A673 (cell line): Measurements from ENCODE around the gene PHYH. TPM values are rescaled to one million over a fixed set of nuclear protein-coding genes. Genes with fewer than 3 reads are reported as not detected.

Experiments
- BruUV-seq: library from RNA; stranded (reverse); fragments of 400-500 nt; replicated peaks from 2 replicates; lab custom pipeline; 2021; lab: Mats Ljungman, UMichigan
- CTCF ChIA-PET: fragments of 300-600 bp; sonication (Branson Sonifier 250); formaldehyde crosslinking; loops from one replicate; lab custom pipeline; 2022; ENCODE audit warnings: antibody characterized with exemption; lab: Charles Lee
- POLR2A ChIA-PET: fragments of 300-600 bp; sonication (Branson Sonifier 250); formaldehyde crosslinking; loops from one replicate; lab custom pipeline; 2022; ENCODE audit warnings: antibody characterized with exemption; ENCODE audit not compliant: low non-redundant PET; lab: Charles Lee
- DNase-seq: peaks from one replicate; pipeline ENCODE4 v3.0.0-alpha.2; 2015; ENCODE audit warnings: low spot score
- H3K27ac ChIP-seq: fragments of 200-600 bp; sonication (generic); 2 replicates; pipeline ENCODE4 v1.5.1; 2016; ENCODE audit warnings: mixed run types, low read depth, mild to moderate bottlenecking, mixed read lengths, antibody characterized with exemption, low read length; ENCODE audit not compliant: poor library complexity, severe bottlenecking
- H3K27me3 ChIP-seq: fragments of 200-600 bp; sonication (generic); replicated peaks from 2 replicates; pipeline ENCODE4 v1.6.1; 2017; ENCODE audit warnings: mixed run types, low read depth, mild to moderate bottlenecking, mixed read lengths, antibody characterized with exemption, low read length; ENCODE audit not compliant: insufficient read depth, poor library complexity
- H3K36me3 ChIP-seq: fragments of 200-600 bp; sonication (generic); 2 replicates; pipeline ENCODE4 v1.6.1; 2016; ENCODE audit warnings: mixed run types, mild to moderate bottlenecking, mixed read lengths, antibody characterized with exemption, low read length; ENCODE audit not compliant: insufficient read depth, poor library complexity, severe bottlenecking
- H3K4me1 ChIP-seq: fragments of 200-600 bp; sonication (generic); 2 replicates; pipeline ENCODE4 v1.6.1; 2017; ENCODE audit warnings: mixed run types, mild to moderate bottlenecking, mixed read lengths, antibody characterized with exemption, low read length; ENCODE audit not compliant: insufficient read depth, poor library complexity, severe bottlenecking
- H3K4me3 ChIP-seq: fragments of 200-600 bp; sonication (generic); 2 replicates; pipeline ENCODE4 v1.5.1; 2016; ENCODE audit warnings: low read depth, mixed run types, mild to moderate bottlenecking, mixed read lengths, low read length; ENCODE audit not compliant: poor library complexity, severe bottlenecking
- H3K9me3 ChIP-seq: fragments of 200-600 bp; sonication (generic); 2 replicates; pipeline ENCODE4 v1.6.1; 2016; ENCODE audit warnings: mixed run types, low read depth, mild to moderate bottlenecking, mixed read lengths, antibody characterized with exemption, low read length; ENCODE audit not compliant: poor library complexity, severe bottlenecking
- EZH2 ChIP-seq: fragments of 200-600 bp; sonication (generic); IDR thresholded peaks from 2 replicates; pipeline ENCODE4 v1.6.1; 2017; ENCODE audit warnings: borderline replicate concordance, low read depth, mild to moderate bottlenecking, mixed read lengths, antibody characterized with exemption, low read length; ENCODE audit not compliant: poor library complexity, severe bottlenecking
- intact Hi-C: fragments of 100-400 bp; cut with micrococcal nuclease; formaldehyde crosslinking; loops from one replicate; pipeline ENCODE4 v1.10.0; 2022; ENCODE audit not compliant: unreplicated experiment
- total RNA-seq: library from RNA; stranded (reverse); gene quantifications from 2 replicates; pipeline ENCODE4 v1.2.3, GENCODE V29; 2021
- TF ChIP-seq, protein P1 (sequence below): fragments of 300-800, 200-600 bp; sonication (generic); conservative IDR thresholded peaks from 2 replicates; pipeline ENCODE4 v1.5.1; 2017; ENCODE audit warnings: low read depth, mild to moderate bottlenecking, antibody characterized with exemption, low read length, moderate library complexity, mixed read lengths

Gene PHYH
- total RNA-seq, 1 experiment from 2014 or later = 5.1 TPM

DNA sequence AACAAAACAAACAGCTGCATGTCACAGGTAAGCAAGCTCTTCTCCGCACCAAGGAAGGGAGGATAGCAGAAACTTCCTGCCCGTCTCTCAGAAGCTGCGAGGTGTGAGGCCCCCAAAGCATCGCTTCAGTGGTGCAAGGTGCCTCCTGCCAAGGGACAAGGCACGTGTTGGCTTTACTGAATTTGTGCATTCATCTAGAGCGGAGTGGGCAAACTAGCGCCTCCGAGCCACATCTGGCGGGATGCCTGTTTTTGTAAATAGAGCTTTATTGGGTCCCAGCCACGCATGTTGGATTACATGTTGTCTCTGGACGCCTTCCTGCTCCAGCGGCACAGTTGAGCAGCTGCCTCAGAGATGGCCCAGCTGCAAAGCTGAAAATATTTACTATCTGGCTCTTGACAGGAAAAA is 27.7 kb downstream of the PHYH start:
- H3K36me3 ChIP-seq = no peaks in the 10 kb centered on the region
- BruUV-seq = no TSS peak
- H3K4me3 ChIP-seq = no peak overlapping the region
- TF ChIP-seq, protein P1, sequence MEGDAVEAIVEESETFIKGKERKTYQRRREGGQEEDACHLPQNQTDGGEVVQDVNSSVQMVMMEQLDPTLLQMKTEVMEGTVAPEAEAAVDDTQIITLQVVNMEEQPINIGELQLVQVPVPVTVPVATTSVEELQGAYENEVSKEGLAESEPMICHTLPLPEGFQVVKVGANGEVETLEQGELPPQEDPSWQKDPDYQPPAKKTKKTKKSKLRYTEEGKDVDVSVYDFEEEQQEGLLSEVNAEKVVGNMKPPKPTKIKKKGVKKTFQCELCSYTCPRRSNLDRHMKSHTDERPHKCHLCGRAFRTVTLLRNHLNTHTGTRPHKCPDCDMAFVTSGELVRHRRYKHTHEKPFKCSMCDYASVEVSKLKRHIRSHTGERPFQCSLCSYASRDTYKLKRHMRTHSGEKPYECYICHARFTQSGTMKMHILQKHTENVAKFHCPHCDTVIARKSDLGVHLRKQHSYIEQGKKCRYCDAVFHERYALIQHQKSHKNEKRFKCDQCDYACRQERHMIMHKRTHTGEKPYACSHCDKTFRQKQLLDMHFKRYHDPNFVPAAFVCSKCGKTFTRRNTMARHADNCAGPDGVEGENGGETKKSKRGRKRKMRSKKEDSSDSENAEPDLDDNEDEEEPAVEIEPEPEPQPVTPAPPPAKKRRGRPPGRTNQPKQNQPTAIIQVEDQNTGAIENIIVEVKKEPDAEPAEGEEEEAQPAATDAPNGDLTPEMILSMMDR = no peak
- TF ChIP-seq EZH2 = no peak
- H3K27ac ChIP-seq = no peak overlapping the region
- POLR2A ChIA-PET = no interaction called here
- H3K4me1 ChIP-seq = no peaks in the 10 kb centered on the region
- intact Hi-C loops = no loop called here
- CTCF ChIA-PET = no interaction called here
- H3K27me3 ChIP-seq = no peaks in the 10 kb centered on the region
- no peaks in the 10 kb centered on the region for H3K9me3 ChIP-seq
- DNase-seq = peak; percentile 23

DNA sequence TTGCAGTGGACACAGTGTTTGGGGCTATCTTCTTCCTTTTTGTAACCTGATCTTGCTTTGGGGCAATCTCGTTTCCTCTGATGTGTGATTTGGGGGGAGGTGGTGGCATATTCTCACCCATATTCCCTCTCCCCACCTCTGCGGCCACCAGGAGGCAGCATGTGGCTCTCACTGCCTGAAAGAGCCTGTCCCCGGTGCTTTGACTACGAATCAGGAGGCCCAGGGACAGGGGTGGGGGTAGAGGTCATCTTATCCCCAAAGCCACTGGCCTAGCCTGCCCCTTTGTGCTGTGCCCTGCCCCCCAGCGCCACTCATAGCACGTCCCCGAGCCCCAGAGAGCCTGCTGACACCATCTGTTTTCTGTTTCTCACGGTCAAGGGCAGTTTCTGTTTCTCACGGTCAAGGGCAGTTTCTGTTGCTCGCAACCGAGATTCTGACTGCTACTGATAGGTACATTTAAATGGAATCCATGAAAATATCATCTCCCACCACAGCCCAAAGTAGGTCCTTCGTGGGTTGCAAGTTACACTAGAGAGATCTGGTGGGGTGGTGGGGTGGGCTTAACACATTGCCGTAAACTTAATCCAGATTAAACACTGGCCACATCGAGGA is 28.2 kb downstream of the PHYH start:
- H3K27ac ChIP-seq = no peak overlapping the region
- CTCF ChIA-PET = no interaction called here
- intact Hi-C loops = no loop called here
- H3K27me3 ChIP-seq = no peaks in the 10 kb centered on the region
- POLR2A ChIA-PET = no interaction called here
- TF ChIP-seq, protein P1 = peak; percentile 62
- no peak for TF ChIP-seq EZH2
- no peak overlapping the region for H3K4me3 ChIP-seq
- peak; percentile 41 for DNase-seq
- BruUV-seq = no TSS peak
- H3K4me1 ChIP-seq = no peaks in the 10 kb centered on the region
- H3K9me3 ChIP-seq = no peaks in the 10 kb centered on the region
- H3K36me3 ChIP-seq = no peaks in the 10 kb centered on the region

DNA sequence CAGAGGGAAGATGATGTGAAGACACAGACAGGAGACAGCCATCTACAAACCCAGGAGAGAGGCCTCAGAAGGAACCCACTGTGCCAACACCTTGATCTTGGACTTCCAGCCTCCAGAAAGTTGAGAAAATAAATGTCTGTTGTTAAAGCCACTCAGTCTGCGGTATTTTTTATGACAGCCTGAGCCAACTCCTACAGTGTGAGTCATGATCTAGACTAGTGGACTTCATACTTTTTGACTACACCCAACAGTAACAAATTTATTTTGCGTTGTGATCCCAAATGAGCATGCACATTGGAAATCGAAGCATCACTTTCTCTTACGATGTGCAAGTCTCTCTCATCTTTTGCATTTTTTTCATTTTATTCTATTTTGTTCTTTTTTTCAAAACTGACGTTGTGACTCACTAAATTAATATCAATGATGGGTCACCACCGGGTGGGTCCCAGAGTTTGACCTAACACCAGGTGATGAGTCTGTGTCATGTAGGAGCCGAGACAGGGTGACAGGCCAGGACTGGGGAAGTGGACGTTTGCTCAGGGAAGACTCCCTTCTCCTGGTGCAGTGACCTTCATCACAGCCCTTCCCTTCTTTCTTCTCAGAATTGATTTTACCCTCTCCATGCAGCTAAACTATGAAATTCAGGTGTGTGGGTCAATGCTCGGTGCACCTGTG is 28.9 kb downstream of the PHYH start:
- CTCF ChIA-PET = no interaction called here
- no peak overlapping the region for H3K27ac ChIP-seq
- no peak for DNase-seq
- TF ChIP-seq EZH2 = no peak
- TF ChIP-seq, protein P1 = no peak
- POLR2A ChIA-PET = no interaction called here
- H3K9me3 ChIP-seq = no peaks in the 10 kb centered on the region
- no TSS peak for BruUV-seq
- no peaks in the 10 kb centered on the region for H3K36me3 ChIP-seq
- no peak overlapping the region for H3K4me3 ChIP-seq
- no peaks in the 10 kb centered on the region for H3K4me1 ChIP-seq
- intact Hi-C loops = no loop called here
- H3K27me3 ChIP-seq = no peaks in the 10 kb centered on the region
